Activated CD8-positive, alpha-beta memory T cell treated with anti-CD3 and anti-CD28 coated beads, Interleukin-2, amount 50 U/mL, for 24 hours (primary cell): ENCODE measurements around the gene TRMT44.
A peak's percentile ranks its signal among the peaks of the same experiment; 100 is the strongest.
"Not testable (repeated sequence)": the region's sequence is repeated elsewhere in the genome, so short reads cannot be mapped to it uniquely, and the experiment has no call there.

ENCODE experiments used
- DNase-seq: peaks from one replicate; pipeline ENCODE4 v3.0.0-alpha.2; 2020; ENCODE audit errors: extremely low read depth

The TRMT44 gene

GRCh38 chr4:8440492-8441311 is at the start of gene TRMT44, which contains the start of gene ACOX3:
TSS of gene TRMT44 (plus strand) at chr4:8440777. CDS start at chr4:8440823, 46 bp downstream.
TSS of gene ACOX3 (minus strand) at chr4:8440723. CDS start at chr4:8416521, 24,202 bp downstream.
- DNase-seq: peak; percentile 79

GRCh38 chr4:8391071-8391470 is 49.5 kb upstream of the TRMT44 start:
- DNase-seq: no peak

GRCh38 chr4:8391972-8392371 is 48.6 kb upstream of the TRMT44 start:
- no peak for DNase-seq

GRCh38 chr4:8392591-8393190 is 47.9 kb upstream of the TRMT44 start:
- DNase-seq: no peak

- DNase-seq: no peak
These were observed 47.0 kb upstream of the TRMT44 start for GRCh38 chr4:8393593-8394038.

- DNase-seq: no peak
These were observed 46.5 kb upstream of the TRMT44 start for GRCh38 chr4:8394061-8394519.

GRCh38 chr4:8394806-8395205 is 45.8 kb upstream of the TRMT44 start:
- no peak for DNase-seq

- no peak for DNase-seq
These were observed 44.9 kb upstream of the TRMT44 start for GRCh38 chr4:8395504-8396296.

- DNase-seq: no peak
These were observed 43.7 kb upstream of the TRMT44 start for GRCh38 chr4:8396762-8397406.

- DNase-seq: no peak
These were observed 42.2 kb upstream of the TRMT44 start for GRCh38 chr4:8398347-8398746.

- no peak for DNase-seq
These were observed 41.3 kb upstream of the TRMT44 start for GRCh38 chr4:8399298-8399697.

GRCh38 chr4:8400632-8401325 is 39.8 kb upstream of the TRMT44 start:
- DNase-seq: no peak

- no peak for DNase-seq
These were observed 38.9 kb upstream of the TRMT44 start for GRCh38 chr4:8401665-8402064.

GRCh38 chr4:8402181-8402597 is 38.4 kb upstream of the TRMT44 start:
- no peak for DNase-seq

GRCh38 chr4:8402640-8403039 is 37.9 kb upstream of the TRMT44 start:
- no peak for DNase-seq

GRCh38 chr4:8403173-8403753 is 37.3 kb upstream of the TRMT44 start:
- DNase-seq: no peak

GRCh38 chr4:8403976-8404375 is 36.6 kb upstream of the TRMT44 start:
- no peak for DNase-seq

GRCh38 chr4:8404791-8405515 is 35.6 kb upstream of the TRMT44 start:
- no peak for DNase-seq

GRCh38 chr4:8405516-8405875 is 35.1 kb upstream of the TRMT44 start:
- no peak for DNase-seq

- DNase-seq: not testable (repeated sequence)
These were observed 33.7 kb upstream of the TRMT44 start for GRCh38 chr4:8406887-8407286.
